Tongue (tissue), 2 donors: Measurements from ENCODE around the gene CADPS. TPM values are rescaled to one million over a fixed set of nuclear protein-coding genes. Genes with fewer than 3 reads are reported as not detected.

Source experiments
- DNase-seq: peaks from one replicate; pipeline ENCODE4 v3.0.0-alpha.2; 2015
- total RNA-seq: library from RNA; depleted of rRNA; stranded (reverse); fragments of >200 nt; gene quantifications from one replicate; pipeline ENCODE4 v1.2.3, GENCODE V29; 2014

Gene CADPS
- total RNA-seq, 1 donor from 2014 or later, result 13.3 TPM

GRCh38 chr3:62372621-62373041 lies 502.6 kb downstream of the CADPS start:
- DNase-seq, result no peak

- DNase-seq, result no peak
Observed at GRCh38 chr3:62371720-62372591, 503.3 kb downstream of the CADPS start.

- no peak for DNase-seq
Observed at GRCh38 chr3:62370858-62371719, 504.1 kb downstream of the CADPS start.

GRCh38 chr3:62370112-62370857 lies 504.9 kb downstream of the CADPS start:
- no peak for DNase-seq

GRCh38 chr3:62369476-62369743 lies 505.8 kb downstream of the CADPS start:
- DNase-seq, result no peak

GRCh38 chr3:62368705-62369475 lies 506.3 kb downstream of the CADPS start:
- no peak for DNase-seq

GRCh38 chr3:62368290-62368704 lies 506.9 kb downstream of the CADPS start:
- no peak for DNase-seq

GRCh38 chr3:62367763-62368195 lies 507.4 kb downstream of the CADPS start:
- no peak for DNase-seq

- DNase-seq, result no peak
Observed at GRCh38 chr3:62366126-62366484, 509.1 kb downstream of the CADPS start.

GRCh38 chr3:62365391-62366125 lies 509.7 kb downstream of the CADPS start:
- DNase-seq, result no peak

- DNase-seq, result no peak
Observed at GRCh38 chr3:62364191-62364590, 511.0 kb downstream of the CADPS start.

GRCh38 chr3:62363275-62363674 lies 511.9 kb downstream of the CADPS start:
- no peak for DNase-seq

GRCh38 chr3:62361824-62362223 lies 513.4 kb downstream of the CADPS start:
- DNase-seq, result no peak

- no peak for DNase-seq
Observed at GRCh38 chr3:62361261-62361660, 514.0 kb downstream of the CADPS start.

GRCh38 chr3:62359531-62359930 lies 515.7 kb downstream of the CADPS start:
- DNase-seq, result no peak

GRCh38 chr3:62356356-62356755 lies 518.9 kb downstream of the CADPS start:
- no peak for DNase-seq

GRCh38 chr3:62355703-62356102 lies 519.5 kb downstream of the CADPS start:
- DNase-seq, result no peak
